DMS114 treated with DMSO at 0.1 percent for 48 hours (cell line): ENCODE results near the gene KRTAP10-8.
"Not testable (repeated sequence)": the region's sequence is repeated elsewhere in the genome, so short reads cannot be mapped to it uniquely, and the experiment has no call there.

Experiments
- DNase-seq: peaks from one replicate; lab custom pipeline; 2025; ENCODE audit not compliant: unreplicated experiment; lab: John Stamatoyannopoulos, UW

KRTAP10-8 gene

DNA sequence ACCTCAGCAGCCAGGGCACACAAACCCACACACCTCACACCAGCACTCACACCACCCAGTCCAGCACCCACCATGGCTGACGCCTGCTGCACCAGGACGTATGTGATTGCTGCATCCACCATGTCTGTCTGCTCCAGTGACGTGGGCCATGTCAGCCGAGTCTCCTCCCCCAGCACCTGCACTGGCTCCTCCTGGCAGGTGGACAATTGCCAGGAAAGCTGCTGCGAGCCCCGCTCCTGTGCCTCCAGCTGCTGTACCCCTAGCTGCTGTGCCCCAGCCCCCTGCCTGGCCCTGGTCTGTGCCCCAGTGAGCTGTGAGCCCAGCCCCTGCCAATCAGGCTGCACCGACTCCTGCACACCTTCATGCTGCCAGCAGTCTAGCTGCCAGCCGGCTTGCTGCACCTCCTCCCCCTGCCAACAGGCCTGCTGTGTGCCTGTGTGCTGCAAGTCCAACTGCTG lies at the start of gene KRTAP10-8:
Gene KRTAP10-8 (plus strand): TSS at position 51 of the 458 bp plus-strand sequence. CDS start 22 bp downstream, at position 73.
- DNase-seq, result no peak

DNA sequence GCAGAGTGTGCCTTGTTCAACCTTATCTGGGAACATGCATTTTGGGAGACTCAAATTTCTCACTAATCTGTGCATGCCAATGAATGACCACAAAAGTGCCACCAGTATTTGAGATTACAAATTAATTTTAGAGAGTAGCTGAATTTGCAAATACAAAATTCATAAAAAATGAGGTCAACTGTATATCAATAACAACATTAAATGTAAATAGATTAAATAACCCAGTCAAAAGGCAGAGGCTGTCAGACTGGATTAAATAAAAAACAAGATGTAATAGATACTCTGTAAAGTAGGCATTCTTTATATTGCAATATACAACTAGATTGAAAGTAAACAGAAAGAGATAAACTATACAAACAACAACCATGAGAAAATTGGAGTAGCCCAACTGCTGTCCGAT lies 47.8 kb upstream of the KRTAP10-8 start:
- no peak for DNase-seq

DNA sequence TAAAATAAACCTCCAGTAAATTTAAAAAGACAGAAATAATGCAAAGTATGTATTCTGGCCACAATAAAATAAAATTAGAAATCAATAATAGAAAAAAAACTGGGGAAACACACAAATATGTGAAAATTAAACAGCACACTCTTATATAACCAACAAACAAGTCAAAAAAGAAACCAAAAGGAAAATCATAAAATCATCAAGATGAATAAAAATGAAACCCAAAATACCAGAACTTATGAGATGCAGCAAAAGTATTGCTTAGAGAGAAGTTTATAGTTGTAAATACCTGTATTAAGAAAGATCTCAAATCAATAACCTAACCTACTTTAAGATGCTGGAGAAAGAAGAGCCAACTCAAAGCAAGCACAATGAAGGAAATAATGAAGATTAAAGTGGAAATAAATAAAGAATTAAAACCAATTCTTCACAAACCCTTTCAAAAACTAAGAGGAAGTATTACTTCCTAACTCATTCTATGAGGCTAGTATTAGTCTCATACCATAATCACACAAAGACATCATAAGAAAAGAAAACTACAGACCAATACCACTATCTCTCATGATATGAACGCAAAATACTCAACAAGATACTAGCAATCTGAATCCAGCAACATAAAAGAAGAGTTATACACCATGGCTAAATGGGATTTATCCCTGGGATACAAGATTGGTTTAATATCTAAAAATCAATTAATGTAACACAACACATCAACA lies 46.8 kb upstream of the KRTAP10-8 start:
- DNase-seq, result no peak

DNA sequence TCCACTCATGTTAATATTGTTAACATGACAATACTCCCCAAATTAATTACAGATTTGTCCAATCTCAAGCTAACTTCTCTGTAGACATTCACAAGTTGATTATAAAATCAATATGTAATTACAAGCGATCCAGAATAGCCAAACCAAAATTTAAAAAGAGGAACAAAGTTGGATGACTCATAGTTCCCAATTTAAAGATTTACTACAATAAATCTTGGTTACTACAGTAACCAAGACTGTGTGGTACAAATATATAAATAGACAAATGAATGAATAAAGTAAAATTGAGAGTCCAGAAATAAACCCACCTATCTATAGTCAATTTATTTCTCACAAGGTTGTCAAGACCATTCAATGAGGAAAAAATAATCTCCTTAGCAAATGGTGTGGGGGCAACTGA lies 45.5 kb upstream of the KRTAP10-8 start:
- no peak for DNase-seq

DNA sequence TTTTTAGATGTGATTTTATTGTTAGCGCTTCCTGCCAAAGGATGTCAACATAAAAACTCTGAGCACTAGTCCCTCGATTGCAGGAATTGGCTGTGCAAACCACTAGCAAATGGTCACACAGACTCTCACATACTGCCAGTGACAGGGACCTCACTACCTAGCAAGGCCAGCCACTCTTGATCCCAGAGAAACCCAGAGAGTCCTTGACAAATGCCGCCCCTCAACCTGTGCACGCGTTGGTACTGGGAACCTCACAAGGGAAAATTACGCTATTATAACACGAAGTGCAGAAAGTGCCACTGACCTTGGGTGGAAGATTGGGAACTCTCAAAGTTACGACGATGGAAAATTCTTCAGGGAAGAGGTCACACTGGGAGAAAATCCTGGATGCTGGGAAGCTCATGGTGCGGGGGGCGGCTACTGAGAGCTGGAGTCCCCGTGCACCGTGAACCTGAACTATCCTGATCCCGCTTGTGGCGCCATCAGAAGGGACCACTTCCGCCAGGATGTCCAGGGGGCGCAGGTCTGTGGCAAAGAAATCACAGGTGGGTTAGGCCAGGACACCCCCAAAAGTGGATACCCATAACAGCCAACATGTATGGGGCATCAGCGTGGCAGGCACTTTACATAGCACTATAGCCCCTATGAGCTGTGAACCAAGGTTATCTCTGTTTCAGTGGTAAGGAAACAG lies 44.3 kb upstream of the KRTAP10-8 start:
- DNase-seq, result no peak

DNA sequence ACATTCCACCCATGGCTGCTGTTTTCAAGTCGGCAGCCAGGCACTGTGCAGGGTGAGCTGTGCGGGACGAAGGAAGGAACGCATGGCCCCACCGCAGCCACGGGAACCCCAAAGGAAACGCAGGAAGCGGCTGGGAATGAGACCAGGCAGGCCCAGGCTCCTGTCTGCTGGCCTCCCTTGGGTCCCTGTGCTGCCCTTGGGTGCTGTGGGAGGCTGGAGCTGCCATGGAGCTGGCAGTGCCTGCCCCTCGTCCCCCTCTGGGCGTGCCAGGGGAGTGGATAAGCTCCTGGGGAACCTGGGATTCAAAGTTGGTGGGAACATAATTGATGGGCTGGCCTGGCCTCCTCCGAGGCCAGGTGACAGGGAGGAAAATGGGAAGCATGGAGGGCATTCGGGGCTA lies 43.6 kb upstream of the KRTAP10-8 start:
- DNase-seq, result no peak

DNA sequence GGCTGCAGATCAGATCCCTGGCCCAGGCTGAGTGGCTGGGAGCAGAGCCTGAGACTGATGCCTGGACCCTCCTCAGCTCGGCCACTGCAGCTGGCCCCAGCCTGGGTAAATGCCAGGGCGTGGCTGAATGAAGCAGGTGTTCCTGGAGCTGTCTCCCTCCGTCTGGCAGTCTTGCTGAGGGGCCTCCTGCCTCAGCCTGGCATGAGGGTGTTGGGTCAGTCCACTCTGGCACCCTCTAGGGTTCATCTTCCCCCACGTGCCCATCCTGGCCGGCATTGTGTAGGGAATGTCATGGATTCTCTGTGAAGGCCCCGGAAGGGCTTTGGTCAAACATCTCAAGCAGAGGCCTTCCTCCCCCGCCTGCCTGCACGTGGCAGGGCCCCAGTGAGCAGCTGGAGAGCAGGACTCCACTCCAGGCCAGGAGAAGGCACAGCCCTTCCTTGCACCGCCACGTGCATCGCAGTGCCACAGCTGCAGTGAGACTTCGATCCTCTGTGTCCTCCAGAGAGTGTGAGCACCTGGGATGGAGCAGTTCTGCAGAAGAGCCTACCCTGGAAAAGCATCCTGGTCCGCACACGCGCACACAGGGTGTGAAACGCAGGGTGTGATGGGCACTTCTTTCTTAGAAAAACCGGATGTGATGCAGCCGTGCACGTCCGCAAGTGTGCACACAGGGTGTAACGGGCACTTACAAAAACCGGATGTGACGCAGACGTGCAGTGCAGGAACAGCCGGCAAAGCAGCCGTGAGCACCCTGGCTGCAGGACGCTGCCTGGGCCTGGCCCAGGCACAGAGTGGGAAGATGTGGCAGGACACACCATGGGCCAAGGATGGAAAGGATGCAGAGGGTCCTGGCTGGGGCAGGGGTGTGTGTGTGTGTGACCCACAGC lies 43.0 kb upstream of the KRTAP10-8 start:
- no peak for DNase-seq

- DNase-seq, result no peak
Measured at GRCh38 chr21:44569861-44570517, 41.9 kb upstream of the KRTAP10-8 start.

- no peak for DNase-seq
Measured at GRCh38 chr21:44571296-44571695, 40.6 kb upstream of the KRTAP10-8 start.

DNA sequence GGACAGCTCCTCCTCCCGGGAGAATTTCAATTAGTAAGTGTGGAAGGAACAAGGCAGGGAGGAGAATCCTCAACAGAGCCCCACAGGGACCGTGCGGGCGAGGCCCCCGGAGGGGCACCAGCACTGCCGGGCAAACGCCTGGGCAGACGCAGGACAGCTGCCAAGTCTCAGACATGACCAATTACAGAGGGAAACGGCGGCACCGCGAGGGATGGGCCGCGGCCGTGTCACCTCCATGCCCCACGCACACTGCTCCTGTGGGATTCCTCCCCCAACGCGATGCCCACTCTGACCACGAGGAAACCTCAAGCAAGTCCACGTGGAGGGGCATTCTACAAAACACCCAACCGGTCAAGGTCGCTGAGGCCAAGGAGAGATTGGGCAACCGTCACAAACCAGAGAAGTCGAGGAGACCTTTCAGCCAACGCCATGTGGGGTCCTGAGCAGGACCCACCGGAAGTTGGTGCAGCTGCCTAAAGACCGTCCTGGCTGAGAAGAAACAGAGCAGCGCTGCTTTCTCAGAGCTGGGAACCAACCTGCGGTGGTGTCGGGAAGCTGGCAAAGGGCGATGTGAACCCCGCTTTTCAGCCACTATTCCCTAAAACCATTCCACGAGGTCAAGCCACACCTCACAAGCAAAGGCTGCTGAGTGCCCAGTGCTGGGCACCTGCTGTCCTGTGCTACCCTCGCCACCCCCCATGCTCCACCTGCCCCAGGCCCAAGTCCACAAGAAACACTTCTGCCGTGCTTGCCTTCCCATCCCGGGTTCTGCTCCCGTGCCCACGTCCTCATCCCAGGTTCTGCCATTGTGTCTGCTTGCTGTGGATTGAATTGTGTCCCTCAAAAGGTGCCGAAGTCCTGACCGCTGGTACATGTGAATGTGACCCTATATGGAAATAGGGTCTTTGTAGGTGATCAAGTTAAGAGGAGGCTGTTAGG lies 39.8 kb upstream of the KRTAP10-8 start:
- DNase-seq, result no peak

- DNase-seq, result no peak
Measured at GRCh38 chr21:44572959-44573583, 38.8 kb upstream of the KRTAP10-8 start.

DNA sequence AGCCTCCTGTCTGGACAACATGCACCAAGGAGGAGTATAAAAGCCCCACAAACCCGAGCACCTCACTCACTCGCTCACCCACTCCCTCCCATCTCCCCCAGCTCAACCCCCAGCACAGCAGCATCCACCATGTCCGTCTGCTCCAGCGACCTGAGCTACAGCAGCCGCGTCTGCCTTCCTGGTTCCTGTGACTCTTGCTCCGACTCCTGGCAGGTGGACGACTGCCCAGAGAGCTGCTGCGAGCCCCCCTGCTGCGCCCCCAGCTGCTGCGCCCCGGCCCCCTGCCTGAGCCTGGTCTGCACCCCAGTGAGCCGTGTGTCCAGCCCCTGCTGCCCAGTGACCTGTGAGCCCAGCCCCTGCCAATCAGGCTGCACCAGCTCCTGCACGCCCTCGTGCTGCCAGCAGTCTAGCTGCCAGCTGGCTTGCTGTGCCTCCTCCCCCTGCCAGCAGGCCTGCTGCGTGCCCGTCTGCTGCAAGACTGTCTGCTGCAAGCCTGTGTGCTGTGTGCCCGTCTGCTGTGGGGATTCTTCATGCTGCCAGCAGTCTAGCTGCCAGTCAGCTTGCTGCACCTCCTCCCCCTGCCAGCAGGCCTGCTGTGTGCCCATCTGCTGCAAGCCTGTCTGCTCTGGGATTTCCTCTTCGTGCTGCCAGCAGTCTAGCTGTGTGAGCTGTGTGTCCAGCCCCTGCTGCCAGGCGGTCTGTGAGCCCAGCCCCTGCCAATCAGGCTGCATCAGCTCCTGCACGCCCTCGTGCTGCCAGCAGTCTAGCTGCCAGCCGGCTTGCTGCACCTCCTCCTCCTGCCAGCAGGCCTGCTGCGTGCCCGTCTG lies 38.0 kb upstream of the KRTAP10-8 start, which contains the start of gene KRTAP10-4:
Gene KRTAP10-4 (plus strand): TSS at position 100 of the 827 bp plus-strand sequence. CDS start 30 bp downstream, at position 130.
- DNase-seq, result not testable (repeated sequence)

GRCh38 chr21:44574457-44575306 lies 37.2 kb upstream of the KRTAP10-8 start:
- no peak for DNase-seq

DNA sequence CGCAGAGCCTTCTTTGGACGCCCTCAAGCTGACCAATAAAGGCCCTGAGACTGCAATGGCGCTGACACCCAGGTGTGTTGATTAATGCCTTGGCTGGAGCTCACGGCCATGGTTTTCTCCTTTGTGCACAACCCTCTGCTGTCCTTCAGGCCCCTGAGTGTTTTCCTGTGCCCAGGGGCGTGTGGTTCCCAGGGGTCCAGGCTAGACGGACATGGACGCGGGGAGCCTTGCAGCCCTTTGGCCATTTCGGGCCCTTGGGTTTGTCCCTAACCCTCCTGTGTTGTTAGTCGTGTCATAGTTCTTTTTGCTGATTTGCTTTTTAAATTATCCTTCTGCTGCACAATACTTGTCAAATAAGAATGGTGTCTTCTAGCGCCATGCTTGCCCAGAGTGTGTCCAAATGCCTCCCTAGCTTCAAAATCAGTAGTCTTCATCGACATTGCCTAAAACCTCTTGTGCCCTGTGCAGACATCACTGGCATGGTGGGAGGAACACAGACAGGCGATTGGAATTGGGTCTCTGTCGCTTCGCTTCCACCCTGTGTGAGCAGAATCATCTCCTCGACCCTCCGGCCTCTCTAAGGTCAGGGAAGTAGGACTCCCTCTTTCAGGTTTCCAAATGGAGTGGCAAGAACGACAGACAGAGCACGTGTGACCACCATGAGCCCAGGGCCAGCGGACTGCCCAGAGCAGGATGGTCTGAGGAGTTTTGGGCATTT lies 36.4 kb upstream of the KRTAP10-8 start:
- no peak for DNase-seq

GRCh38 chr21:44576025-44576420 lies 35.9 kb upstream of the KRTAP10-8 start:
- DNase-seq, result no peak

GRCh38 chr21:44578371-44579055 lies 33.4 kb upstream of the KRTAP10-8 start:
- DNase-seq, result no peak
